Activated CD4-positive, alpha-beta memory T cell treated with anti-CD3 and anti-CD28 coated beads for 36 hours (primary cell): ENCODE measurements around the gene ASCC3. TPM values are rescaled to one million over a fixed set of nuclear protein-coding genes. Genes with fewer than 3 reads are reported as not detected.

ENCODE experiments used
- CTCF ChIA-PET: fragments of 350-600 bp; sonication (Branson Sonifier 250); formaldehyde crosslinking; loops from one replicate; lab custom pipeline; 2021; ENCODE audit warnings: antibody characterized with exemption, inconsistent platforms; lab: Charles Lee
- POLR2A ChIA-PET: fragments of 350-600 bp; sonication (Branson Sonifier 250); formaldehyde crosslinking; loops from one replicate; lab custom pipeline; 2021; ENCODE audit warnings: antibody characterized with exemption; lab: Charles Lee
- DNase-seq: peaks from one replicate; pipeline ENCODE4 v3.0.0-alpha.2; 2020
- H3K27ac Mint-ChIP-seq: one replicate; pipeline ENCODE4 v1.8.0; 2021; ENCODE audit warnings: mixed read lengths
- H3K27me3 Mint-ChIP-seq: one replicate; pipeline ENCODE4 v1.8.0; 2021; ENCODE audit warnings: mixed read lengths
- H3K36me3 Mint-ChIP-seq: one replicate; pipeline ENCODE4 v1.8.0; 2021; ENCODE audit warnings: mixed read lengths
- H3K4me1 Mint-ChIP-seq: one replicate; pipeline ENCODE4 v1.8.0; 2021; ENCODE audit warnings: low read depth, mixed read lengths
- H3K4me3 Mint-ChIP-seq: one replicate; pipeline ENCODE4 v1.8.0; 2021; ENCODE audit warnings: mild to moderate bottlenecking, mixed read lengths
- H3K9me3 Mint-ChIP-seq: one replicate; pipeline ENCODE4 v1.8.0; 2021; ENCODE audit warnings: mixed read lengths
- intact Hi-C: fragments of 100-400 bp; cut with micrococcal nuclease; formaldehyde crosslinking; loops from one replicate; pipeline ENCODE4 v1.15.1; 2023
- total RNA-seq, 2 experiments: library from RNA; stranded (reverse); gene quantifications; one replicate each; pipeline ENCODE4 v1.2.3, GENCODE V29; 2021

ASCC3 gene
- total RNA-seq, 2 experiments from 2014 or later: 51.2 to 52.9 TPM

DNA sequence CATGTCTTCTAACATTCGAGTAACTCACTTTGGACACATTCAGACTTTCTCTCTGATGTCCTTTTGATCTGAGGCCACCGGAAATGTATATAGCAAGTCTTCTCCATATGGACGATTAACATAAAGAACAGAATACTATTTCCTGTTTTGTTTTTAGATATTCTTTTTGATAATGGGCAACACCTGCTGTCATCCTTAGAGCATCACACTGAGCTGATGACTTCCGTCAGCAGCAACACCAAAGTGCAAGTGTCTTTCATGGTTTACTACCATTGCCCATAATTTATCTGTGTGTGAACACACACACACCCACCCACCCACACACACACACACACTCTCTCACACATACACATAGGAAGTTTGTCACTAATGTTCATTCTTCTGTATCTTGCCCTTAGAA lies 303.7 kb downstream of the ASCC3 start:
- Mint-ChIP-seq H3K9me3 (no peaks in the 10 kb centered on the region), H3K36me3 (peaks cover 15% of the 10 kb centered on the region), H3K27me3 (no peaks in the 10 kb centered on the region), H3K4me3 (no peak overlapping the region), H3K27ac (no peak overlapping the region), H3K4me1 (peaks cover 2% of the 10 kb centered on the region)
- ChIA-PET CTCF (no interaction called here), POLR2A (interaction anchor here (0.6 kb wide), 1 partner anchor 89 kb away, joined by 3 read pairs; no protein-coding TSS in a partner anchor)
- DNase-seq: no peak
- intact Hi-C loops: no loop called here

DNA sequence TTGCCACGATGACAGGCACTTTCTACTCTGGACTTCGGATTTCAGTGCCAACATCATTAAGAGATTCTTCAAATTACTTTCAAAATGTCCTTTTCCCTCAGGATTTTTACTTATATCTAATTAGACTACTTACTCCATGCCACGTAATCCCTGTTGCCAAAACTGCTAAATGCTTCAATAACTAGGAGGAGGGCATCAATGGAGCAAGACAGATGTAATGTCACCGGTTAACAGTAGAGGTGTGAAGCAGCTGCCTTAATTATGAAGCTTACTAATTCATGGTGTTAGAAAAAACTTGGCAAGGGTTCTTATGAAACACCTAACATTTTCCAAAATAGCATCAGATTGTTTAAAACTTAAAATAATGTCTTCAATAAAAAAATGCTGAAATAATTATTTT lies 305.2 kb downstream of the ASCC3 start:
- ChIA-PET CTCF (interaction anchor here (0.9 kb wide), 1 partner anchor 708 kb away, joined by 3 read pairs; no protein-coding TSS in a partner anchor), POLR2A (no interaction called here)
- intact Hi-C loops: no loop called here
- Mint-ChIP-seq H3K27ac (no peak overlapping the region), H3K9me3 (no peaks in the 10 kb centered on the region), H3K27me3 (no peaks in the 10 kb centered on the region), H3K36me3 (peaks cover 27% of the 10 kb centered on the region), H3K4me3 (no peak overlapping the region), H3K4me1 (peaks cover 2% of the 10 kb centered on the region)
- DNase-seq: no peak

DNA sequence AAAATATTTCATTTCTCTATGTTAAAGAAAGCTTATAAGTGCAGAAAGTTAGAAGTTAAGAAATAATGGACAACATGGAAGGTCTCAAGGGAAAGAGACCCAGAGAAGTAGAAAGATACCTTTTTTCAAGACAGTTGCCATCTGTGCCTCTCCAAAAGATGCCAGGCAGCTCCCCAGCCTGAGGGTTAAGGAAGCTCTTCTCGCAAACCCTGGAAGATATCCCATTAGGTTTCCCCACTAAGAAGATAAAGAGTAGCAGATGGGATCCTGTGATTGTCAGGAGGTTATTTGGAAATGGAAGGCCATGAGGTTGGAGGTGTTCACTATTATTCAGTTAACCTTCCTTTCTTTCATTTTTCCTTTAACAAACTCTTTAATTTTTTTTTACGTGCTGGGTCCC lies 306.3 kb downstream of the ASCC3 start:
- Mint-ChIP-seq H3K4me1 (peaks cover 2% of the 10 kb centered on the region), H3K27ac (no peak overlapping the region), H3K4me3 (no peak overlapping the region), H3K9me3 (peaks cover 7% of the 10 kb centered on the region), H3K36me3 (peaks cover 38% of the 10 kb centered on the region), H3K27me3 (no peaks in the 10 kb centered on the region)
- POLR2A ChIA-PET: no interaction called here
- no peak for DNase-seq
- CTCF ChIA-PET: no interaction called here
- intact Hi-C loops: no loop called here

DNA sequence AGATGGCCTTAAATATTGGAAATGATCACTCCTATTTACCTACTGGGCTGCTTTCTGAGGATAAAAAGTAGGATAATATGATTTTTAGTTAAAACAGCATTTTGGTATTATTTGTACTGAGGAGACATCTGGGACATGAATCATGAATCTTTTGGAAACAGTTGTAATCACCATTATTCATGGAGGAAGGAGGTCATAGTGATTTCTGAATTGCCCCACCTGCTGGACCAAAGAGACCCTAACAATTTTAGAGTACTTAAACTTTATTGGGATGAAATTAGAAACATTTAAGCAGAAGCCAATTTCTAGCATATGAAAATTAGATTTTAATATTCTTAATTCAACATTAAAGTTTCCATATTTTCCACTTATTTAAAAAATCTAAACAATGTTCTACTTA lies 308.0 kb downstream of the ASCC3 start:
- no peak for DNase-seq
- intact Hi-C loops: no loop called here
- ChIA-PET CTCF (no interaction called here), POLR2A (no interaction called here)
- Mint-ChIP-seq H3K36me3 (peaks cover 46% of the 10 kb centered on the region), H3K4me1 (no peaks in the 10 kb centered on the region), H3K4me3 (no peak overlapping the region), H3K9me3 (peaks cover 10% of the 10 kb centered on the region), H3K27ac (no peak overlapping the region), H3K27me3 (no peaks in the 10 kb centered on the region)

DNA sequence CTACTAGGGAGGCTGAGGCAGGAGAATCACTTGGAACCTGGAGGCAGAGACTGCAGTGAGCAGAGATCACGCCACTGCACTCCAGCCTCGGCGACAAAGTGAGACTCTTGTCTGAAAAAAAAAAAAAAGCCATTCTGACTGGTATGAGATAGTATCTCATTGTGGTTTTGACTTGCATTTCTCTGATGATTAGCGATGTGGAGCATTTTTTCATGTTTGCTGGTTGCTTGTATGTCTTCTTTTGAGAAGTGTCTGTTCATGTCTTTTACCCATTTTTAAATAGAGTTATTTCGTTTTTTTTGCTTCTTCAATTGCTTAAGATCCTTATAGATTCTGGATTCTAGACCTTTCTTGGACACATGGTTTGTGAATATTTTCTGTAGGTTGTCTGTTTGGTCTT lies 312.9 kb downstream of the ASCC3 start:
- CTCF ChIA-PET: no interaction called here
- POLR2A ChIA-PET: no interaction called here

DNA sequence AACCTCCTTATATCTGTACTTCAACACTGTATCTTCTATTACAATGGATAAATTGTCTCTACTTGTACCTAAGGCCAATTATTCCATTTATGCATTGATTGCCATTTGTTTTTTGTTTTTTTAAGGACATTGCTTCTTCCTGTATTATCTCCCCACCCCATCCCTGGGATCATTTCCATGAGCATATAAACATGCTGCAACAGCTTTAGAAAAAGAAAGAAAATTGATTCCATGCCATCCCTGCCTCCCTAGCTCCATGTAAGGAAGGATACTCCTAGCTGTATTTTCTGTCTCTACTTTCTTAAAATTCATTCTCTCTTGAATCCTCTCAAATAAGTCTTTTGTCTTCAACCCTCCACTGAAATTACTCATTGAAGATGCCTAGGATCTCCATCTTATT lies 314.6 kb downstream of the ASCC3 start:
- ChIA-PET POLR2A (no interaction called here), CTCF (no interaction called here)
- peaks cover 10% of the 10 kb centered on the region for H3K9me3 Mint-ChIP-seq
- no peaks in the 10 kb centered on the region for H3K27me3 Mint-ChIP-seq
- H3K27ac Mint-ChIP-seq: no peak overlapping the region
- no peak overlapping the region for H3K4me3 Mint-ChIP-seq
- no peaks in the 10 kb centered on the region for H3K4me1 Mint-ChIP-seq
- DNase-seq: no peak
- intact Hi-C loops: no loop called here
- H3K36me3 Mint-ChIP-seq: peaks cover 31% of the 10 kb centered on the region

More for the DNA sequence above, 312.9 kb downstream of the ASCC3 start:
- no peaks in the 10 kb centered on the region for H3K27me3 Mint-ChIP-seq
- no peak overlapping the region for H3K4me3 Mint-ChIP-seq
- no peak overlapping the region for H3K27ac Mint-ChIP-seq
- intact Hi-C loops: no loop called here
- DNase-seq: no peak
- H3K9me3 Mint-ChIP-seq: peaks cover 10% of the 10 kb centered on the region
- H3K36me3 Mint-ChIP-seq: peaks cover 42% of the 10 kb centered on the region
- no peaks in the 10 kb centered on the region for H3K4me1 Mint-ChIP-seq

DNA sequence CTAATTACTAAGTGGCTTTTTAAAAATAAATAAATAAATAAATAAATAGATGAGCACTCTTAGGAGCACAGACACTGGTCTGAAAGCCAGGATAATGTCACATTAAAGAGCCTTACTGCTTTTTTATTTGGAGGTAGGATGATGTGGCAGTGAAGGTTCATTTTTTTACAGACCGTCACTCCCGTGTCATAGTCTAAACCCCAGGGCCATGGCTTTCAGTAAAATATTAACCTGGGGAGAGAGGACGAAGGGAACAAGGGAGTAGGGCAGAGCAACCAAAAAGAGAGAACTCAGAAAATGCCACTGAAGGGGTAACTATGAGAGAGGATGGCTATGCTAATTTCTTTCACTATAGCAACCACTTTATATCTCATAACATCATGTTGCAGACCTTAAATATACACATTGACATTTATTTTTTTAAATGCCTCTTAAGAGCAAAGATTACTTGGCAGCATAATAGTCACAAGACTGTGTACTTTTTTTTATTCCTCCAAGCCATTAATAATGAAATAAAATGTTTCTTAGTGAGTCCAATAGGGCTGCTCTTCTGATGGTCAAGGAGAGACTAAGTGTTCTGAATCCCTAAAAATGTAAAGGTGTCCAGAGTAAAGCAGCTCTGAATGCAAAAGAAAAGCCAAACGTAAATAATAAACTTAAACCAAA lies 315.6 kb downstream of the ASCC3 start:
- intact Hi-C loops: no loop called here
- Mint-ChIP-seq H3K27me3 (no peaks in the 10 kb centered on the region), H3K36me3 (peaks cover 22% of the 10 kb centered on the region), H3K4me3 (no peak overlapping the region), H3K27ac (no peak overlapping the region), H3K4me1 (no peaks in the 10 kb centered on the region), H3K9me3 (peaks cover 6% of the 10 kb centered on the region)
- CTCF ChIA-PET: no interaction called here
- POLR2A ChIA-PET: no interaction called here
- DNase-seq: no peak

DNA sequence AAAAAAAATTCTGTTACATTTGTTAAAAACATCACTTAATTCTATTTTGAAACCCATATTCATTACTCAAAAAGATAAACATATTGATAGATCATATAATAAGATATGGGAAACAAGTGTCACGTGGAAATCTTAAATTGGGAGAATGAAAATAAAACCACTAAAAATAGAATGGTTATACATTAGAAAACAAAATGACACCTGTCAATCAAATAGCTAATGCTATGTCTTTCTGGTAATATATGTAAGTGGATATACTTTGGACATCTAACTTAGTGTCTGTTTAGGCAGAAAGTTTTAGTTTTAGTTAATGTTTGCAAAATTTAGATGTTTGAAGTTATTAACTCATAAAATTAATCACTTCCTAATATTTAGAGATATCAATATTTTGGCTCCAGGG lies 321.3 kb downstream of the ASCC3 start:
- Mint-ChIP-seq H3K27ac (no peak overlapping the region), H3K4me3 (no peak overlapping the region), H3K36me3 (peaks cover 13% of the 10 kb centered on the region), H3K4me1 (no peaks in the 10 kb centered on the region), H3K9me3 (no peaks in the 10 kb centered on the region), H3K27me3 (no peaks in the 10 kb centered on the region)
- intact Hi-C loops: no loop called here
- ChIA-PET POLR2A (no interaction called here), CTCF (no interaction called here)
- DNase-seq: no peak

DNA sequence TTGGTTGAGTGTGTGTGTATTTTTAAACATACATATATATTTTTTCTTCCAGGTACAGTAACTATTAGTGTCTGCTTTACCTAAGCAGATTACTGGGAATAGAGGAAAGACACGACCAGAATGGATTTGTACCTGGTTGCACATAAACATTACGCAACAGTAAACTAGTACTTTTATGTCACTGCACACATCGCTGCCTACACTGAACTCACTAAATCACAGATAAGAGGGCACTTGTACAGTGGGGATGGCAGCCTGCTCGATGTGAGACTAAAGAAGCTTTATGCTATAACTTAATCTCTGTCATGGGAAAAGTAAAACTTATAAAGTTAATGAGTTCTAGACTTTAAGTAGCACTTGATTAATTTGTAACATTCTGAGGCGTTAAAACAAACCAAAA lies 326.9 kb downstream of the ASCC3 start:
- intact Hi-C loops: no loop called here
- H3K4me3 Mint-ChIP-seq: no peak overlapping the region
- H3K27ac Mint-ChIP-seq: no peak overlapping the region
- peaks cover 13% of the 10 kb centered on the region for H3K36me3 Mint-ChIP-seq
- POLR2A ChIA-PET: no interaction called here
- no peaks in the 10 kb centered on the region for H3K4me1 Mint-ChIP-seq
- DNase-seq: no peak
- no peaks in the 10 kb centered on the region for H3K27me3 Mint-ChIP-seq
- H3K9me3 Mint-ChIP-seq: no peaks in the 10 kb centered on the region
- CTCF ChIA-PET: interaction anchor here (0.6 kb wide), 1 partner anchor 447 kb away, joined by 3 read pairs; no protein-coding TSS in a partner anchor

DNA sequence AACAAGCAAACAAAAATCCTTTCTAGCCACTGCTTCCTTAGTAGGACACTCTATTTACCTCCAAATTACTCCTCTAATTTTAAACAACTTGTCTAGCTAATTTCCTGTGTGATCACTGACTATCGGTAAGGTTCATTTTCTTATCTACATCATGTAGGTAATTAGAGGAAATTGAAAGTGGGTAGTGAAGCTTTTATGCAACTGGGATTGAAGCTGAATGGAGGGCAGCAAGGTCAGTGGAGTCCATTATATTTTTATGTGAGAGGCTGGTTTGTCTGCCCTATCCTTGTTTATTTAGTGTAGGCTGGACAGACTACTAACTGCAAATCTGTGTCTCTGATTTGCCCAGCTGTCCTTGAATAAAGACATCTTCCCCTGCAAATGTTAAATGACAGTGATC lies 327.9 kb downstream of the ASCC3 start:
- intact Hi-C loops: no loop called here
- no peak overlapping the region for H3K4me3 Mint-ChIP-seq
- DNase-seq: no peak
- POLR2A ChIA-PET: no interaction called here
- CTCF ChIA-PET: no interaction called here
- no peaks in the 10 kb centered on the region for H3K27me3 Mint-ChIP-seq
- H3K9me3 Mint-ChIP-seq: no peaks in the 10 kb centered on the region
- H3K27ac Mint-ChIP-seq: no peak overlapping the region
- H3K4me1 Mint-ChIP-seq: no peaks in the 10 kb centered on the region
- H3K36me3 Mint-ChIP-seq: peaks cover 9% of the 10 kb centered on the region

DNA sequence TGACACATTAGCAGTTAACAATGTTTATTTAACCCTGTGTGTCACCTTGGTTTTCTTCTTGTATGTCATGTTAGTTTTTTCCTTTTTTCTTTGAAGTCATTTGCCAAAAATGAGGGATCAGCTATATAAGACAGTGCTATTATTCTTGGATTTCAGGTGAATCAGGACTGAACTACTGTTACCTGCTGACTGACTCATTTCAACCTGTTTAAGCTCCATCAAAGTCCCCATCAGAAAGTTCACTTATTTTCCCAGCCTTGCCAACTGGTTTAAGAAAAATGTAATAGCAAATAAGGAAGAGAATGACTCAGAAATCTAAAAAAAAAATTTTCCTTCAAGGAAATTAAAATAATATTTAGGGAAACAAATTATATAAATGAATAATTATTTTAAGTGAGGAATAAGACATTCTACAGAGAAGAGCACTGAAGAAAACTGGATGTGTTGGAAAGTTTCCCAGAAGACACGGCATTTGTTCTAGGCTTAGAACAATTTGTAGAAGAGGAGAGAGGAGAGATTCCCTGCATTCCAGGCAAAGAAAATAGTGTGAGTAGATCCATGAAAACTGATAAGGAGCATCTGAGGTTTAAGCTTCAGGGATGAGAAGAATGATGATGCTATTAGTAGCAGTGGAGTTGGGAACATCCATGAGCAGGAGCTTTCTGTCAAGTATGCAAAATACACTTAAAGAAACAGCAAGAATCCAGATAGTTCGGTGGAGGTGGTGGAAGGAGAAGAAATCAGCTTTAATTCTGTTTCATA lies 331.5 kb downstream of the ASCC3 start:
- peaks cover 14% of the 10 kb centered on the region for H3K36me3 Mint-ChIP-seq
- no peak overlapping the region for H3K27ac Mint-ChIP-seq

DNA sequence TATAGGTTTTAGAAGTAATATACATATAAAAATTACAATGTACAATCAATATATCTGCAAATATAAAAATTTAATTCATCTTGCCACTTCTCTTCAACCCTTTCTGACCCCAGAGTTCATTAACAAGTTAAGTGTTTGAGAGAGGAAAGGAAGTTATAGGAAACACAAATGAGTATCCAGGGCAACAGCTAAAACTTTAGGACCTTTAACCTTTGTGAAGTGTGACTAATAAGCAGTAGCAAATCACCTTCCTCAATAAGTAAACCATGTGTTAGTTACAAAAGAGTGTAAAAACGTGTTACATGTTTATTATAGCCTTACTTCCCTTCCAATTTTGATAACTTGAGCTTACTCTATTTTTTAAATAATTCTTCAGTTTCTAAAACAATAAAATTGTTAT lies 343.0 kb downstream of the ASCC3 start:
- Mint-ChIP-seq H3K4me1 (no peaks in the 10 kb centered on the region), H3K27ac (no peak overlapping the region), H3K27me3 (no peaks in the 10 kb centered on the region), H3K9me3 (no peaks in the 10 kb centered on the region), H3K36me3 (peaks cover 46% of the 10 kb centered on the region), H3K4me3 (no peak overlapping the region)
- CTCF ChIA-PET: no interaction called here
- POLR2A ChIA-PET: no interaction called here
- intact Hi-C loops: no loop called here
- DNase-seq: no peak

More for the DNA sequence above, 331.5 kb downstream of the ASCC3 start:
- no peaks in the 10 kb centered on the region for H3K4me1 Mint-ChIP-seq
- H3K9me3 Mint-ChIP-seq: no peaks in the 10 kb centered on the region
- ChIA-PET POLR2A (no interaction called here), CTCF (no interaction called here)
- no peak for DNase-seq
- no peak overlapping the region for H3K4me3 Mint-ChIP-seq
- no peaks in the 10 kb centered on the region for H3K27me3 Mint-ChIP-seq
- intact Hi-C loops: no loop called here

DNA sequence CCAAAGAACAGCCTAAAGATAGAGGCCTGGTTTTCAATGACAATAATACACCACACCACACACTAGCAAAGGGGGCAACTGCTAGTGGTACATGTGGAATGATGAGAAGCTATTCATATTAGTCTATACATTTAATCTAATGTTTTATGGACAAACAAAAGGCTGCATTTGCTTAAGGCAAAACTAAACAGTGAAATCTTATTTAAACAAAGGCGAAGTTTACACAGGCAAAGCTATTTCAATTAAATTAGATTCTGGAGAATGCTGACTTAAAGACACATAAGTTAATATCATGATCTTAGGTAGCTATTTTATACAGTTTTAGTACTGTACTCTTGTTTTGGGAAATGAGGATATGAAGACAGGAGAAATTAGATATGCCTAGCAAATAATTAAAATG lies 362.5 kb downstream of the ASCC3 start:
- no peaks in the 10 kb centered on the region for H3K27me3 Mint-ChIP-seq
- no peak overlapping the region for H3K27ac Mint-ChIP-seq
- DNase-seq: no peak
- ChIA-PET CTCF (no interaction called here), POLR2A (no interaction called here)
- H3K4me1 Mint-ChIP-seq: no peaks in the 10 kb centered on the region
- H3K4me3 Mint-ChIP-seq: no peak overlapping the region
- intact Hi-C loops: no loop called here
- no peaks in the 10 kb centered on the region for H3K9me3 Mint-ChIP-seq
- peaks cover 21% of the 10 kb centered on the region for H3K36me3 Mint-ChIP-seq
